ENCODE results near the gene DNASE2.

Gene DNASE2

GRCh38 chr19:12922959-12923358 is 41.7 kb upstream of the DNASE2 start:
- TF ChIP-seq FOXM1 (IDR thresholded peaks at IDR 0.05; ENCODE audit: borderline replicate concordance, low read depth), result no peak
- TF ChIP-seq TCF12 (IDR thresholded peaks at IDR 0.05; ENCODE audit: low read depth), result no peak
- TF ChIP-seq EP300 (IDR thresholded peaks at IDR 0.05; ENCODE audit: borderline replicate concordance), result no peak
- TF ChIP-seq TEAD4 (IDR thresholded peaks at IDR 0.05), result no peak
- TF ChIP-seq EGR1 (IDR thresholded peaks at IDR 0.05), result no peak
- TF ChIP-seq ZBTB7A (IDR thresholded peaks at IDR 0.05; ENCODE audit: low read depth), result no peak

- no peak for TF ChIP-seq ZBTB7A (IDR thresholded peaks at IDR 0.05; ENCODE audit: low read depth)
- TF ChIP-seq TAF1 (IDR thresholded peaks at IDR 0.05; ENCODE audit: low read depth), result no peak
- TF ChIP-seq EGR1 (IDR thresholded peaks at IDR 0.05), result no peak
- no peak for TF ChIP-seq EP300 (IDR thresholded peaks at IDR 0.05; ENCODE audit: borderline replicate concordance)
- no peak for TF ChIP-seq REST (IDR thresholded peaks at IDR 0.05; ENCODE audit: low read depth)
- TF ChIP-seq CREB1 (IDR thresholded peaks at IDR 0.05; ENCODE audit: low read depth), result no peak
- no peak for TF ChIP-seq USF1 (IDR thresholded peaks at IDR 0.05)
- no peak for TF ChIP-seq RAD21 (IDR thresholded peaks at IDR 0.05; ENCODE audit: low read depth)
- no peak for TF ChIP-seq FOXM1 (IDR thresholded peaks at IDR 0.05; ENCODE audit: borderline replicate concordance, low read depth)
Observed at GRCh38 chr19:12921047-12921446, 39.8 kb upstream of the DNASE2 start.

GRCh38 chr19:12918253-12918652 is 37.0 kb upstream of the DNASE2 start:
- TF ChIP-seq FOXM1 (IDR thresholded peaks at IDR 0.05; ENCODE audit: borderline replicate concordance, low read depth) (no peak), USF1 (IDR thresholded peaks at IDR 0.05) (no peak), CEBPB (IDR thresholded peaks at IDR 0.05) (no peak), CREB1 (IDR thresholded peaks at IDR 0.05; ENCODE audit: low read depth) (no peak), NFIC (IDR thresholded peaks at IDR 0.05) (no peak), RAD21 (IDR thresholded peaks at IDR 0.05; ENCODE audit: low read depth) (no peak), ZBTB7A (IDR thresholded peaks at IDR 0.05; ENCODE audit: low read depth) (no peak), EGR1 (IDR thresholded peaks at IDR 0.05) (no peak), TEAD4 (IDR thresholded peaks at IDR 0.05) (no peak), YY1 (IDR thresholded peaks at IDR 0.05; ENCODE audit: low read depth) (no peak), EP300 (IDR thresholded peaks at IDR 0.05; ENCODE audit: borderline replicate concordance) (no peak), REST (IDR thresholded peaks at IDR 0.05; ENCODE audit: low read depth) (no peak), TCF12 (IDR thresholded peaks at IDR 0.05; ENCODE audit: low read depth) (no peak), MAX (IDR thresholded peaks at IDR 0.05) (no peak), TAF1 (IDR thresholded peaks at IDR 0.05; ENCODE audit: low read depth) (no peak)

GRCh38 chr19:12913851-12914690 is 32.8 kb upstream of the DNASE2 start:
- TF ChIP-seq TCF12 (IDR thresholded peaks at IDR 0.05; ENCODE audit: low read depth) (no peak), EP300 (IDR thresholded peaks at IDR 0.05; ENCODE audit: borderline replicate concordance) (no peak), EGR1 (IDR thresholded peaks at IDR 0.05) (no peak), USF1 (IDR thresholded peaks at IDR 0.05) (no peak), MAX (IDR thresholded peaks at IDR 0.05) (no peak), FOXM1 (IDR thresholded peaks at IDR 0.05; ENCODE audit: borderline replicate concordance, low read depth) (no peak), ZBTB7A (IDR thresholded peaks at IDR 0.05; ENCODE audit: low read depth) (no peak), TEAD4 (IDR thresholded peaks at IDR 0.05) (no peak), CEBPB (IDR thresholded peaks at IDR 0.05) (no peak), TAF1 (IDR thresholded peaks at IDR 0.05; ENCODE audit: low read depth) (no peak), YY1 (IDR thresholded peaks at IDR 0.05; ENCODE audit: low read depth) (no peak), NFIC (IDR thresholded peaks at IDR 0.05) (no peak), RAD21 (IDR thresholded peaks at IDR 0.05; ENCODE audit: low read depth) (no peak), REST (IDR thresholded peaks at IDR 0.05; ENCODE audit: low read depth) (no peak), CREB1 (IDR thresholded peaks at IDR 0.05; ENCODE audit: low read depth) (no peak)
